Muscle of back (tissue), 11 donors: ENCODE data around the gene SH3GL1. TPM values are rescaled to one million over a fixed set of nuclear protein-coding genes. Genes with fewer than 3 reads are reported as not detected.

Experiments used
- DNase-seq, 3 donors: peaks; one replicate each; pipeline versions ENCODE4 v3.0.0 to v3.0.0-alpha.2; 2013
- polyA plus RNA-seq, 10 donors: library from polyadenylated mRNA; unstranded; fragments of 120-200 nt; gene quantifications; one replicate each; pipeline ENCODE4 v1.2.1, GENCODE V29; 2013; ENCODE audit not compliant: insufficient read length in 10 of 10

Gene SH3GL1
- polyA plus RNA-seq, 10 donors: 45.0 to 80.2 (median 56.5) TPM

DNA sequence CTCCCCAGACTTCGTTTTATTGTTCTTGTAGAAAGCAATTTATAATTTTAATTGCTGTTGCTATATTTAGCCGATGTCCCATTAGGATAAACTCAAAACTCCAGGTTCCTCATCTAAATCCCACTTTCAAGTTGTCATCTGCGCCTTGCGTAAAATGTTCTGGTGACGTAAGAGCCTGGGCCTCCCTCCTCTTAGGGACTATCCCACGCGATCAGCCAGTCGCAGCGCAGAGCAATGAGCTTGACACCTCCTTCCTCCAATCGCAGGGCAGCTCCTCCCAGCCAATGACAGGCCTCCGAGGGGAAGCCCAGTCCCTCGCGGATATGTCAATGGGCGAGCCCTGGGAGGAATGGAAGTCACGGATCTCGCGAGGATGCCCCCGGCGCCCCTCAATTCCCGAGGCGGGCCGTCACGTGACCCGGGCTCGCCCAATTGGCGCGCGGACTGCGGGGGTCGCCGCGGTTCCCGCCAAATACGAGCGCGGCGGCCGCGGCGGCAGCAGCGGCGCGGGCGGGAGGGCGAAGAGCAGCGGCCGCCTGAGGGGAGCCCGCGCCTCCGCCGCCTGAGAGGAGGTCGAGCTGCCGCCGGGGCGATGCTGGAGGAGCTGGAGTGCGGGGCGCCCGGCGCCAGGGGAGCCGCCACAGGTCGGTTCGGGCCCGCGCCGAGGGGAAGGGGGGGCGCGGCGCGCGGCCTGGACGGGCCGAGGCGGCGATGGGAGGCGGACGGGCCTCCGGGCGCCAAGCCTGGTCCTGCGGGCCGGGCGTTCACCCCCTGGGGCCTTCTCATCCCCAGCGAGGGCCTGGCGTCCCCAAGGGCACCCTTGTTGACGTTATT is 2.0 kb upstream of the SH3GL1 start, which contains the start of gene CHAF1A:
CHAF1A (plus strand) TSS at position 470 of the 834 bp plus-strand sequence; CDS start at position 593, 123 bp downstream.
- DNase-seq: peak; percentile 99 to 100 (median 100)

GRCh38 chr19:4401769-4402170 is 1.4 kb upstream of the SH3GL1 start:
- no peak for DNase-seq

DNA sequence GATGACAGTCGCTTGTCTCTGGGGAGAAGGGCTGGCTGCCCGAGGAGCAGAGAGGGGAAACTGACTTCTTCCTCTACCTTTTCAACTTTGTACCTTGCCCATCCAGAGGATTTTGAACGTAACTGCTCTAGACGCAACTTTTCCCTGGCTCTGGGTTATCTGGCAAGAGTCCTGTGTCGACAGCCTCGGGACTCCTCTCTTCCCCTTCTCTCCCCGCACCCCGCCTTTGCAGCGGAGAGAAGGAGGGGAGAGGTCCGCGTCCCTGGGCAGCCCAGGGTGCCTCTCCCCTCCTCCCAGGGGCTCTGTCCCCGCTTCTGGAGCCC is 574 bp downstream of the SH3GL1 start:
- peak in 1 of 3 donors; percentile 76 for DNase-seq

- DNase-seq: peak in 1 of 3 donors; percentile 29
These were observed 3.2 kb downstream of the SH3GL1 start for GRCh38 chr19:4396949-4397783.

DNA sequence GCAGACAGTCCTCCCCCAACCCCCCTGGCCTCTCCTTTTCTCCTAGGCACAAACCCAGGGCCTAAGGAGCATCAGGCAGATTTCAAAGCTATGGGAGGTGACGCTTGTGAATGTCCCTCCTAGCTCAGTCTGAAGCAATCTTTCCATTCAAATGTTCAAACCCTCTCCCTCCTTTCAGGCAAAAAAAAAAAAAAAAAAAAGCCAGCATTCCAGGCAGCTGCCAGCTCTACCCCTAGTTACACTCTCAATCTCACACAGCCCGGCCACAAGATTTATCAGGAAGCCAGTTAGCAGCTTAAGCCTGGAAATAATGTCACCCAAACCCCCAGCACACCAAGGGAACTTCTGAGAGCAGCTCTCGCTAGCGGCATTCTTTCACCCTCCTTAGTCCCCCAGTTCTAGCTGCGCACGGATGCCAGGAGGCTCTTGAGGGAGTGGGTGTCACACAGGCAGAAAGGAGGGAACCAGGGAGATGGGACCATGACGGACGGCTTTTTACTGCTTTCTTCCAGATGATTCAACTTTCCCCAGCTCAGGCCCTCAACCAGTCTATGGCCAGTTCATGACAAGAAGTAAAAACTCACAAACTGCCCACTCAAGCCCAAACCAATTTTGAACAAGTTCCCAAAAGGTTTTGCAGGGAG is 6.3 kb downstream of the SH3GL1 start:
- DNase-seq: peak in 1 of 3 donors; percentile 46

- peak in 2 of 3 donors; percentile 76 to 84 for DNase-seq
These were observed 8.5 kb downstream of the SH3GL1 start for GRCh38 chr19:4391701-4392483.

DNA sequence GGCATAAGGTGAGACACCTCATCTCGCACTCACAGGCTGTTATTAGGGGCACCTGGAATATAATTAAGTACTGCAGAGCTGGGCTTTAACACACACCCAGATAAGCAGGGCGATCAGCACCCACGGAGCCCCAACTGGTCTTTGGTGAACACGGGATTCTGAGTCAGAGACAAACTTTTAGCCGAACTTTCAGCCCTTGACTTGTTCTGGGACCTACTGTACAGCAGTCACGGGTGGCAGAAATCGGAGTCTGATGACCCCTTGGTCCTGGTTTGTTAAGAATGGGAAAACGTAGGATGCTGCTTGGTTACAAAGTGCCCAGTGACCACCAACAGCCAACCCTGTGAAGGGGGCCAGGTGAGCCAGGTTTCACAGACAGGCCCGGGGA is 9.0 kb downstream of the SH3GL1 start:
- DNase-seq: no peak

GRCh38 chr19:4390567-4391305 is 9.6 kb downstream of the SH3GL1 start:
- DNase-seq: peak in 1 of 3 donors; percentile 63

DNA sequence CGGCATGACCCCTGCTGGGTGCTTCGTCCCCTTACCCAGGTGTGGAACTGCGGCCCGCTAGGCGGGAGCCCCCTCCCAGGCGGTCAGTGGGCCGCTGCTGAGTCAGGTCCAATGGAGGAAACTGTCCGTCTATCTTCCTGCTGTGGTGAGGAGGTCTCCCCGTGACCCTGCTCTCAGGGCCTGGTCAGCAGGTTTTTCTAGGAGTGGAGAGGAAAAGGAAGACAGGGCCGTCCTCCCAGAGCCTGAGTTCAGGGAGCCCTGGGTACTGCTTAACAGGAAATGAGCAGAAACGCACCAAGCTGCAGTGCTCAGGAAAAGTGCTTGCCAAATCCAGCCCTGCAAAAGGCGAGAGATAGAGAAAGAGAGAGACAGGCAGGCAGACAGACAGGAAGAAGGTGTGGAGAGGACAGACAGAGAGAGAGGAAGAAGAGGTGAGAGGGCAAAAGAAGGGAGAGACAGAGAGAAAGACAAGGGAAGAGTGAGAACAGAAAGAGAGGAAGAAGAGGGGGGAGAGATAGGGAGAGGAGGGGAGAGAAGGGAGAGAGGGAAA is 10.3 kb downstream of the SH3GL1 start:
- DNase-seq: peak in 1 of 3 donors; percentile 79

DNA sequence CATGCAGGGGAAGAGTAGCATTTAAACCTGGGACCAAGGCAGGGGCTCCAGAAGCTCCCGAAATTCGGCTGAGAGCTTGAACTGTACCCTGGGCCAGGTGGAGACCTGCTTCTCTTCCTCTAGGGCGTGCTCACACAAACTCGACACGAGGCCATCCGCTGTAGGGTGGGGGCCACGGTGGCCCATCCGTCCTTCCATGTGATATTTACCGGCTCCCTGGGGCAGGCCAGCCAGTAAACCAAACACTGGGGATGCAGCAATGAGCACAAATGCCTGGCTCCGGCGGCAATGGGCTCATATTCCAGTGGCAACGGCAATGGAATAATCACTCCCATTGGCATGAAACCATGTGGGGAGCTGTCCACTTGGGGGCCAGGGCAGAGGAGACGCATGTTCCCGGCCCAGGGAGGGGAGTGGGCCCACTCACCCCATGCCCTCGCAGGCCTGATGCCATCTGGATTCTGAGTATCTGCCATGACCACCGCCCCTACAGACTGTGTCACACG is 10.8 kb downstream of the SH3GL1 start:
- no peak for DNase-seq

DNA sequence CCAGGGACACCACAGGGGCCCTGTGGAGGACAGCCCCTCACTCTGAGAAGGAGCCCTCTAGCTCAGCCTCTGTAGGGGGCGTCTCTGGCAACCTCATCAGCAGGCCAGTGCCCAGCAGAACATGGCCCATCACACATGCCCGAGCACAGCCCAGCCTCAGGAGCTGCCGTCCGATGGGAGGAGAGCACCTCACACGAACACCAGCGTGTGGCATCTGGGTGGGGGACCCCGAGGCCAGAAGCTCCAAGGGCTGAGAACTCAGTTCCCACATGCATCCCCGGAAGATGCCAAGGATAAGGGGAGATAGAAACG is 11.3 kb downstream of the SH3GL1 start:
- DNase-seq: no peak

GRCh38 chr19:4388337-4389063 is 11.8 kb downstream of the SH3GL1 start:
- peak in 1 of 3 donors; percentile 58 for DNase-seq

- DNase-seq: peak in 1 of 3 donors; percentile 11
These were observed 14.1 kb downstream of the SH3GL1 start for GRCh38 chr19:4386041-4386782.

DNA sequence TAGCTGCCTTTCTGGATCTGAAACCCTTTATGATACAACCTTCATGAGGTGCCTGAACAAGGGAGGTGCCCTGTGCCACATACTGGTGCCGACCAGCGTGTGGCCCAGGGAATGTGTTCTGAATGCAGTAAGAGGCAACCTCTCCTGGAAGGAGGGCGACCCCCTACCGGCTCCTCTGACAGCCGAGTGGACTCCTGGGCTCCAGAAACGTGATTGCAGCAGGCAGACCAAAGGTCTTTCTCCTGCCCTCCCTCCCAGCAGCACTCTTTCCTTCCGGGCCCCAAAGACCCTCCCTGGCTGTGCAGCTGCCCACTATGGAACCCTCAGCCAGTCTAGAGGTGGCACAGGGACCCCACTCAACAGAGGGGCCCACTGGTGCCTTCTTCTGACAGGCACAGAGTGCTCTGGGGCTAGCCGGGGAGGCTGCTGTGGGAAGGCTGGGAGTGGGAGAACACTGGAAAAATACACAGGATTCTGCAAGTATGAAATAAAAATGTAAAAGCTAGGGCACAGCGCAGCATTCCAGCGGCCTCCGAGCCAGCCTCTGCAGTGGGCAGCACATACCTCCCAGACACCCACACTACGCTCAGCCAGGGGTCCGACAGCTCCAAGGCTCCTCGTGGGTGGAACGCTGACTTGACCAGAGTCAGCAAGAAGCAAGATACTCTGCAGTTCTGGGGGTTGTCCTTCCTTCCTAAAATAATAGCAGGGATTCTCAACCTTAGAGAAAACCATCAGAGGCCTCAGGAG is 14.9 kb downstream of the SH3GL1 start:
- DNase-seq: no peak

- DNase-seq: no peak
These were observed 20.1 kb downstream of the SH3GL1 start for GRCh38 chr19:4380254-4380727.

DNA sequence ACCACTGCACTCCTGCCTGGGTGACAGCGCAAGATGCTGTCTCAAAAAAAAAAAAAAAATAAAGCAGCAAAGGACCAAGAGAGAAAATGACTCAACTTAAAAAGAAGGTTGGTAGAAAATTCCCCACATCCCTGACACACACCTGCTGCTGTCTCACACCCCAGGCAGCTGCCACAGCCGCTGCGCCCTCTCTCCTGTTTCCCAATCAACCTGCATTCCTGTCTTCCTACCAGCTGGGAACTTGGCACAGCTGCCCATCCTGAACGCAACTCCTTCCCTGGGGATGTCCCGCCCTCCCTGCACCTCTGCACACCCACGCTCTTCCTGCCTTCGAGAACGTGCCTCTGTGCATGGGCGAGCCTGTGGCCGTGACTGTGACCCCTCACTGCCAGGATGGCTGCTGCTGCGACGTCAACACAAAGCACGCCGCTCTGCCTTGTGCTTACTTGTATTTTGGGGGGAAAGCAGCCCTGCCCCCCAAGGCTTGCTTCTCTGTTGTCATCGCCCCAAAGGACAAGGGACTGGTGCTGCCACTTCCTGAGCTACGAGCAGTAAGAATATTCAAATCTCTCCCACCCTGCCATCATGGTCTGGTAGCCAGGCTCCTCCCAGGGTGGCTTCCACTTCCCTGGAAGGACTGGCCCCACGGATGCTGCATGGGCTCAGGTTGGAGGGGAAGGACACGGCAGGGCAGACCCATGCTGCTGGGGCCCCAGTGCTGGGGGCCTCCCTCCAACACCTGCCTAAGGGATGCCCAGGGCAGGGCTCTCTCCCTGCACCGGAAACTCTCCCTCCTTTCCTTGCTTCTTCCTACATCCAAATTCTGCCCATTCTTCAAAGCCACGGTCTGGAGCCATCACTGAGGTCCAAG is 20.7 kb downstream of the SH3GL1 start:
- no peak for DNase-seq

DNA sequence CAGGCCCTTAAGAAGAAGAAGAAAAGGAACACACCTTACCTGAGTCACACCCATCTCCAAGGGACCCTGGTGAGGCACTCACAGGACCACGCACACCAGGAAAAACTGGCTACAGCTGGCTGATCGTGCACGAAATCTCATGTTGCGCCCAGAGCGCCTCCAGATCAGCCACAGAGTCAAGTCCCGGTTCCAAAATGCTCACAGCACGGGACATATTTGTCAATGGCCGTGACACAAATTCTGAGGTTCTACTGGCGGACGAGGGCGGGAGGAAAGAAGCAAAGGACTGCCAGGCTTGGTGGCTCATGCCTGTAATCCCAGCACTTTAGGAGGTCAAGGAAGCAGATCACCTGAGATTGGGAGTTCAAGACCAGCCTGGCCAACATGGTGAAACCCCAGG is 21.5 kb downstream of the SH3GL1 start:
- DNase-seq: no peak
